ENCODE data around the gene HTRA1. TPM values are rescaled to one million over a fixed set of nuclear protein-coding genes. Genes with fewer than 3 reads are reported as not detected.

HTRA1 gene
- total and polyA plus RNA-seq, 2 donors (not counting 1 experiment from before 2014, with no cell fraction given): 109 to 216 TPM

DNA sequence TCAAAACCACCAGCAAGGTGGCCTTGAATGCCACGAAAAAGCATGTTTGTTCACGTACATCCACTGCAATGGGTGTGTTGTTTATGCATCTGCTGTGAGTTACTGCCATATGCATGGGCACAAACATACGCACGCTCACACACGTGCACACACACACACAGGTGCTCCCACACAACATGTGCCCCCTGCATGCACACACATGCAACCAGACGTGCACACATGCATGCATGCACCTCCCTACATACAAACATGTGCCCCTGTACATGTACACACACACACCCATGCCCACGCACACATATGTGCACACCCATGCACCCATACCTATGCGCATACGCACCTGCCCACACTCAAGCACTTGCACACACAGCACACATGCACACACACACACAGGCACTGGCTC lies 89.1 kb downstream of the HTRA1 start:
- Histone ChIP-seq H3K36me3 (ENCODE audit: control insufficient read depth, insufficient read depth, low read length) (no peaks in the 10 kb centered on the region), H3K4me3 (replicated peaks in 1 of 4; ENCODE audit: control extremely low read depth in 1 of 4, insufficient read depth in 1 of 4, low read depth in 3 of 4, low read length in 4 of 4) (no peak overlapping the region), H3K4me2 (ENCODE audit: extremely low read depth, insufficient read depth, low read length) (no peak overlapping the region), H3K27me3 (ENCODE audit: control insufficient read depth, insufficient read depth, low read length) (peaks cover 3% of the 10 kb centered on the region), H3K9ac (ENCODE audit: insufficient read depth, low read length) (no peak overlapping the region), H3K9me3 (ENCODE audit: control insufficient read depth, insufficient read depth, low read depth, low read length) (no peaks in the 10 kb centered on the region), H3K79me2 (ENCODE audit: control insufficient read depth, insufficient read depth, low read length) (no peaks in the 10 kb centered on the region), H3K27ac (ENCODE audit: insufficient read depth, low read length) (no peak overlapping the region), H2AFZ (ENCODE audit: low read length) (no peak overlapping the region), H4K20me1 (ENCODE audit: control insufficient read depth, extremely low read depth, insufficient read depth, low read length) (no peaks in the 10 kb centered on the region), H3K4me1 (ENCODE audit: control insufficient read depth, extremely low read depth, insufficient read depth, low read length) (no peaks in the 10 kb centered on the region)
- no peak for TF ChIP-seq EZH2 (IDR thresholded peaks at IDR 0.05; ENCODE audit: low read length, missing control alignments)
- TF ChIP-seq, protein P1, sequence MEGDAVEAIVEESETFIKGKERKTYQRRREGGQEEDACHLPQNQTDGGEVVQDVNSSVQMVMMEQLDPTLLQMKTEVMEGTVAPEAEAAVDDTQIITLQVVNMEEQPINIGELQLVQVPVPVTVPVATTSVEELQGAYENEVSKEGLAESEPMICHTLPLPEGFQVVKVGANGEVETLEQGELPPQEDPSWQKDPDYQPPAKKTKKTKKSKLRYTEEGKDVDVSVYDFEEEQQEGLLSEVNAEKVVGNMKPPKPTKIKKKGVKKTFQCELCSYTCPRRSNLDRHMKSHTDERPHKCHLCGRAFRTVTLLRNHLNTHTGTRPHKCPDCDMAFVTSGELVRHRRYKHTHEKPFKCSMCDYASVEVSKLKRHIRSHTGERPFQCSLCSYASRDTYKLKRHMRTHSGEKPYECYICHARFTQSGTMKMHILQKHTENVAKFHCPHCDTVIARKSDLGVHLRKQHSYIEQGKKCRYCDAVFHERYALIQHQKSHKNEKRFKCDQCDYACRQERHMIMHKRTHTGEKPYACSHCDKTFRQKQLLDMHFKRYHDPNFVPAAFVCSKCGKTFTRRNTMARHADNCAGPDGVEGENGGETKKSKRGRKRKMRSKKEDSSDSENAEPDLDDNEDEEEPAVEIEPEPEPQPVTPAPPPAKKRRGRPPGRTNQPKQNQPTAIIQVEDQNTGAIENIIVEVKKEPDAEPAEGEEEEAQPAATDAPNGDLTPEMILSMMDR (conservative IDR thresholded peaks at IDR 0.05 in 1 of 2, IDR thresholded peaks at IDR 0.05 in 1 of 2; ENCODE audit: low read depth in 1 of 2, low read length in 2 of 2): no peak
- no peak for DNase-seq (ENCODE audit: low read depth in 2 of 2)

GRCh38 chr10:122550983-122551382 lies 89.6 kb downstream of the HTRA1 start:
- Histone ChIP-seq H3K27me3 (ENCODE audit: control insufficient read depth, insufficient read depth, low read length) (peaks cover 3% of the 10 kb centered on the region), H3K4me2 (ENCODE audit: extremely low read depth, insufficient read depth, low read length) (no peak overlapping the region), H3K27ac (ENCODE audit: insufficient read depth, low read length) (no peak overlapping the region), H3K9ac (ENCODE audit: insufficient read depth, low read length) (no peak overlapping the region), H3K9me3 (ENCODE audit: control insufficient read depth, insufficient read depth, low read depth, low read length) (no peaks in the 10 kb centered on the region), H3K79me2 (ENCODE audit: control insufficient read depth, insufficient read depth, low read length) (no peaks in the 10 kb centered on the region), H2AFZ (ENCODE audit: low read length) (no peak overlapping the region), H3K4me1 (ENCODE audit: control insufficient read depth, extremely low read depth, insufficient read depth, low read length) (no peaks in the 10 kb centered on the region), H3K36me3 (ENCODE audit: control insufficient read depth, insufficient read depth, low read length) (no peaks in the 10 kb centered on the region), H3K4me3 (replicated peaks in 1 of 4; ENCODE audit: control extremely low read depth in 1 of 4, insufficient read depth in 1 of 4, low read depth in 3 of 4, low read length in 4 of 4) (no peak overlapping the region), H4K20me1 (ENCODE audit: control insufficient read depth, extremely low read depth, insufficient read depth, low read length) (no peaks in the 10 kb centered on the region)
- TF ChIP-seq EZH2 (IDR thresholded peaks at IDR 0.05; ENCODE audit: low read length, missing control alignments): no peak
- no peak for DNase-seq (ENCODE audit: low read depth in 2 of 2)

DNA sequence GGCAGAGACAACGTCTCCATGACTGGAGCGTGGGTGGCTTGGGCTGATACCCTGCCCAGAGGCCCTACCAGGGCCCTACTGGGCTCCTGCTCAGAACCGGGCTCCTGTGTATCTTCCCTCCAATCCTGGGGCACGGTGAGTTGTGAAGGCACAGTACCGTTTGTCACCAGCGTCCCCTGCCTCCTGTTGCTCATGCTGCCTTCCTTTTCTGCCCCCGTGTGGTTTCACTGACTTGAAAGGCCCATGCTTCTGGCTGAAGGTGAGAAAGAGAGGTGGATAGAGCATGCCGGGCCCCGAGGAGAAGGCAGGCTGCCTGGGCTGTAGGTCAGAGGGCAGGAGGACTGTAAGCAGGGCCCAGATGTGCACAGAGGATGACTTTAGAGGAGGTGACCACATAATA lies 90.1 kb downstream of the HTRA1 start:
- H3K9me3 ChIP-seq (ENCODE audit: control insufficient read depth, insufficient read depth, low read depth, low read length): no peaks in the 10 kb centered on the region
- H3K36me3 ChIP-seq (ENCODE audit: control insufficient read depth, insufficient read depth, low read length): no peaks in the 10 kb centered on the region
- H3K4me2 ChIP-seq (ENCODE audit: extremely low read depth, insufficient read depth, low read length): no peak overlapping the region
- DNase-seq (ENCODE audit: low read depth in 2 of 2): no peak
- H3K4me1 ChIP-seq (ENCODE audit: control insufficient read depth, extremely low read depth, insufficient read depth, low read length): no peaks in the 10 kb centered on the region
- H3K27me3 ChIP-seq (ENCODE audit: control insufficient read depth, insufficient read depth, low read length): peaks cover 3% of the 10 kb centered on the region
- no peak overlapping the region for H3K9ac ChIP-seq (ENCODE audit: insufficient read depth, low read length)
- TF ChIP-seq, protein P1 (conservative IDR thresholded peaks at IDR 0.05 in 1 of 2, IDR thresholded peaks at IDR 0.05 in 1 of 2; ENCODE audit: low read depth in 1 of 2, low read length in 2 of 2): no peak
- TF ChIP-seq EZH2 (IDR thresholded peaks at IDR 0.05; ENCODE audit: low read length, missing control alignments): no peak
- no peaks in the 10 kb centered on the region for H3K79me2 ChIP-seq (ENCODE audit: control insufficient read depth, insufficient read depth, low read length)
- H3K4me3 ChIP-seq (replicated peaks in 1 of 4; ENCODE audit: control extremely low read depth in 1 of 4, insufficient read depth in 1 of 4, low read depth in 3 of 4, low read length in 4 of 4): no peak overlapping the region
- no peak overlapping the region for H3K27ac ChIP-seq (ENCODE audit: insufficient read depth, low read length)
- no peak overlapping the region for H2AFZ ChIP-seq (ENCODE audit: low read length)
- no peaks in the 10 kb centered on the region for H4K20me1 ChIP-seq (ENCODE audit: control insufficient read depth, extremely low read depth, insufficient read depth, low read length)
